ENCODE results near the gene ARHGAP25. TPM values are rescaled to one million over a fixed set of nuclear protein-coding genes. Genes with fewer than 3 reads are reported as not detected.

The ARHGAP25 gene
- total RNA-seq, 1 experiment from 2014 or later, result not detected

- BruUV-seq (replicated peaks), result no TSS peak
- DNase-seq, result peak in 1 of 2 experiments; percentile 79
- Histone ChIP-seq H3K27me3 (ENCODE audit: insufficient read depth, low read depth) (no peaks in the 10 kb centered on the region), H4K20me1 (ENCODE audit: insufficient read depth) (no peaks in the 10 kb centered on the region), H3K27ac (no peak overlapping the region), H3K4me1 (replicated peaks; ENCODE audit: insufficient read depth) (no peaks in the 10 kb centered on the region), H3K9me3 (ENCODE audit: insufficient read depth, low read depth) (no peaks in the 10 kb centered on the region), H3K9me2 (ENCODE audit: insufficient read depth) (no peaks in the 10 kb centered on the region), H3K4me3 (no peak overlapping the region), H3K36me3 (ENCODE audit: low read depth) (no peaks in the 10 kb centered on the region), H2AFZ (no peak overlapping the region), H3K79me2 (ENCODE audit: low read depth) (no peaks in the 10 kb centered on the region), H3F3A (ENCODE audit: insufficient read depth, low read depth) (no peaks in the 10 kb centered on the region), H3K4me2 (peak overlapping the region; percentile 17; the same call in 1 of the 2 replicates)
- POLR2A ChIA-PET (ENCODE audit: unreplicated experiment), result interaction anchor here (0.5 kb wide), 2 partner anchors 12 to 21 kb away, joined by 4 to 12 read pairs; no protein-coding TSS in a partner anchor
- CTCF ChIA-PET, result no interaction called here
- intact Hi-C loops (cut with micrococcal nuclease; ENCODE audit: unreplicated experiment), result loop anchor here (1.0 kb wide), 1 partner anchor 79 kb away; no protein-coding TSS in a partner anchor
- TF ChIP-seq, protein P1, sequence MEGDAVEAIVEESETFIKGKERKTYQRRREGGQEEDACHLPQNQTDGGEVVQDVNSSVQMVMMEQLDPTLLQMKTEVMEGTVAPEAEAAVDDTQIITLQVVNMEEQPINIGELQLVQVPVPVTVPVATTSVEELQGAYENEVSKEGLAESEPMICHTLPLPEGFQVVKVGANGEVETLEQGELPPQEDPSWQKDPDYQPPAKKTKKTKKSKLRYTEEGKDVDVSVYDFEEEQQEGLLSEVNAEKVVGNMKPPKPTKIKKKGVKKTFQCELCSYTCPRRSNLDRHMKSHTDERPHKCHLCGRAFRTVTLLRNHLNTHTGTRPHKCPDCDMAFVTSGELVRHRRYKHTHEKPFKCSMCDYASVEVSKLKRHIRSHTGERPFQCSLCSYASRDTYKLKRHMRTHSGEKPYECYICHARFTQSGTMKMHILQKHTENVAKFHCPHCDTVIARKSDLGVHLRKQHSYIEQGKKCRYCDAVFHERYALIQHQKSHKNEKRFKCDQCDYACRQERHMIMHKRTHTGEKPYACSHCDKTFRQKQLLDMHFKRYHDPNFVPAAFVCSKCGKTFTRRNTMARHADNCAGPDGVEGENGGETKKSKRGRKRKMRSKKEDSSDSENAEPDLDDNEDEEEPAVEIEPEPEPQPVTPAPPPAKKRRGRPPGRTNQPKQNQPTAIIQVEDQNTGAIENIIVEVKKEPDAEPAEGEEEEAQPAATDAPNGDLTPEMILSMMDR (conservative IDR thresholded peaks at IDR 0.05), result no peak
- TF ChIP-seq EZH2 (IDR thresholded peaks at IDR 0.05; ENCODE audit: low read depth), result no peak
Measured at GRCh38 chr2:68828887-68829708, 94.5 kb downstream of the ARHGAP25 start.

DNA sequence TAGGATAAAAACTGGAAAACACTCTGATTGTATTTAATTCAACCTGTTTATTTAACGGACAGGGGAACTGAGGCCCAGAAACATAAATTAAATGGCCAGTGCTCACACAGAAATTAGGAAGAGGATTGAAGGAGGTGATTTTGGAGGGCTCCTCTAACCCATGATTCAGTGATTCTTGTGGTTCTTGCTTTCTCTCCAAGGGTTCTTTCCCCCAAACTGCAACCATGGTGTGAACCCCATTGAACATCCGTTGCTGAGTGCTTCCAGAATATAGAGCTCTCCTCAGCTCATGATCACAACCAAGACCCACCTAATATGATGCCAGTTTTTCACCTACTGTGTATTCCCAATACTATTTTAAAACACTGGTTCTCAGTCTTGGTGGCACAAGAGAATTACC is 95.1 kb downstream of the ARHGAP25 start:
- H4K20me1 ChIP-seq (ENCODE audit: insufficient read depth), result no peaks in the 10 kb centered on the region
- ChIA-PET CTCF (no interaction called here), POLR2A (ENCODE audit: unreplicated experiment) (interaction anchor here (0.5 kb wide), 1 partner anchor 22 kb away, joined by 12 read pairs; no protein-coding TSS in a partner anchor)
- H3K4me3 ChIP-seq, result no peak overlapping the region
- intact Hi-C loops (cut with micrococcal nuclease; ENCODE audit: unreplicated experiment), result loop anchor here (1.0 kb wide), 1 partner anchor 79 kb away; no protein-coding TSS in a partner anchor
- no TSS peak for BruUV-seq (replicated peaks)
- H3K9me2 ChIP-seq (ENCODE audit: insufficient read depth), result no peaks in the 10 kb centered on the region
- no peaks in the 10 kb centered on the region for H3K27me3 ChIP-seq (ENCODE audit: insufficient read depth, low read depth)
- no peaks in the 10 kb centered on the region for H3F3A ChIP-seq (ENCODE audit: insufficient read depth, low read depth)
- no peak for DNase-seq
- TF ChIP-seq, protein P1 (conservative IDR thresholded peaks at IDR 0.05), result no peak
- no peak for TF ChIP-seq EZH2 (IDR thresholded peaks at IDR 0.05; ENCODE audit: low read depth)
- no peak overlapping the region for H3K4me2 ChIP-seq
- H3K4me1 ChIP-seq (replicated peaks; ENCODE audit: insufficient read depth), result no peaks in the 10 kb centered on the region
- H2AFZ ChIP-seq, result no peak overlapping the region
- no peaks in the 10 kb centered on the region for H3K79me2 ChIP-seq (ENCODE audit: low read depth)
- no peak overlapping the region for H3K27ac ChIP-seq
- H3K9me3 ChIP-seq (ENCODE audit: insufficient read depth, low read depth), result no peaks in the 10 kb centered on the region
- H3K36me3 ChIP-seq (ENCODE audit: low read depth), result no peaks in the 10 kb centered on the region

- Histone ChIP-seq H3F3A (ENCODE audit: insufficient read depth, low read depth) (no peaks in the 10 kb centered on the region), H3K4me2 (no peak overlapping the region), H3K27ac (no peak overlapping the region), H3K4me3 (no peak overlapping the region), H3K79me2 (ENCODE audit: low read depth) (no peaks in the 10 kb centered on the region), H4K20me1 (ENCODE audit: insufficient read depth) (no peaks in the 10 kb centered on the region), H3K36me3 (ENCODE audit: low read depth) (no peaks in the 10 kb centered on the region), H3K9me2 (ENCODE audit: insufficient read depth) (no peaks in the 10 kb centered on the region), H3K27me3 (ENCODE audit: insufficient read depth, low read depth) (no peaks in the 10 kb centered on the region), H2AFZ (no peak overlapping the region), H3K4me1 (replicated peaks; ENCODE audit: insufficient read depth) (no peaks in the 10 kb centered on the region), H3K9me3 (ENCODE audit: insufficient read depth, low read depth) (no peaks in the 10 kb centered on the region)
- POLR2A ChIA-PET (ENCODE audit: unreplicated experiment), result no interaction called here
- DNase-seq, result no peak
- no TSS peak for BruUV-seq (replicated peaks)
- intact Hi-C loops (cut with micrococcal nuclease; ENCODE audit: unreplicated experiment), result no loop called here
- no peak for TF ChIP-seq EZH2 (IDR thresholded peaks at IDR 0.05; ENCODE audit: low read depth)
- TF ChIP-seq, protein P1 (conservative IDR thresholded peaks at IDR 0.05), result no peak
- CTCF ChIA-PET, result no interaction called here
Measured at GRCh38 chr2:68831686-68832232, 97.1 kb downstream of the ARHGAP25 start.

Measured in PC-9 (cell line).